ENCODE measurements around the gene EIF1AX. TPM values are rescaled to one million over a fixed set of nuclear protein-coding genes. Genes with fewer than 3 reads are reported as not detected.
"Not testable (repeated sequence)": the region's sequence is repeated elsewhere in the genome, so short reads cannot be mapped to it uniquely, and the experiment has no call there.

The EIF1AX gene
- total RNA-seq, 1 experiment from 2014 or later: 52.1 TPM

DNA sequence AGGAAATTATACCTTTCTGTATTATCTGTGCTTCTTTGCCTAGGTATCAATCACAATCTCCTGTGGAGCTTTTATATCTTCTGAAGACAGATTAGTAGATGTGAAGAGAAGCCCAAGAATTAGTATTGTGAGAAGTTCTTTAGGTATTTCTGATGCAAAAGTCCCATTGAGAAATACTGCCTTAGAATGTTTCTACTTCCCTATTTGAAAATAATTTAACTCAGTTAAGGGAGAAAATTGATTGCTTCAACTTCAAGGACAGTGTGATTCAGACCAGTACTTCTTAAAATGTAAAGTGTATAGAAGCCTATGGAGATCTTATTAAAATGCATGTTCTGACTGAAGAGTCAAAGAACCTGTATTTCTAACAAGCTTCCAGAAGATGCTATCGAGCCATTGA lies 9.0 kb downstream of the EIF1AX start:
- DNase-seq (ENCODE audit: low read depth, low spot score): no peak
- in situ Hi-C loops (cut with HindIII; ENCODE audit: low pct_unique_long_range_greater_than_20kb, low sequenced_read_pairs): no loop called here

DNA sequence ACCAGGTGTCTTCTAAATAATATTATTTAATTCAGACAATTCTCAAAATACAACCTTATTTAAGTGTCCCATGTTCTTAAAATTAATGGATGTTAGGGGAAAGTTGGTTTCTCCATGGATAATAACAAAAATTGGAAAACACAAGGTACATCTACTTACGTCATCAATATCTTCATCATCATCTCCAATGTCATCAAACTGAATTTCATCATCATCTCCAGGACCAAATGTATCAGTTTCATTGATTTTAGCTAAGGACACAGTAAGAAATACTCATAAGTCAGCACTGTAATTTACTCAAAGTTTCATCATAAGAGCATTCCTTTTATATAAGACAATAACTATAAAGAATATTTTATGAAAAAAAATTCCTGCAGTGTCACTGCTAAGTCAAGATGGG lies 11.3 kb downstream of the EIF1AX start:
- no peak for DNase-seq (ENCODE audit: low read depth, low spot score)
- in situ Hi-C loops (cut with HindIII; ENCODE audit: low pct_unique_long_range_greater_than_20kb, low sequenced_read_pairs): no loop called here

DNA sequence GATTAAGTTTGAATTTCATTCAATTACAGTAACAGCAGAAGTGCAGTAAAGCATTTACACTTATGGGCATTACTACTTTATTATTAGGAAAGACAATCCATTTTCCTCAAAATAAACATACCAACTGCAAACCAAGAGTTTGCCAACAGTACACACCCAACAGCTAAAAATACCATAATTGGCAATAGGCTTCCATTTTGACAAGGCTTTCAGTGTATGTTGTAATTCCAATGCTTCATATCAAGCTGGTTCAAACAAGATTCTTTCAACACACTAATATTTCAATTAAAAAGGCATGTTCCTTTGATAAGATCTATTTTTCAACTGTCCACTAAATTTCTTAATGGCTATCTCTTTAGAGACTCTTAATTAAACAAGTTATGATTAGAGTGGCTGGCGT lies 12.1 kb downstream of the EIF1AX start:
- in situ Hi-C loops (cut with HindIII; ENCODE audit: low pct_unique_long_range_greater_than_20kb, low sequenced_read_pairs): no loop called here
- DNase-seq (ENCODE audit: low read depth, low spot score): no peak

DNA sequence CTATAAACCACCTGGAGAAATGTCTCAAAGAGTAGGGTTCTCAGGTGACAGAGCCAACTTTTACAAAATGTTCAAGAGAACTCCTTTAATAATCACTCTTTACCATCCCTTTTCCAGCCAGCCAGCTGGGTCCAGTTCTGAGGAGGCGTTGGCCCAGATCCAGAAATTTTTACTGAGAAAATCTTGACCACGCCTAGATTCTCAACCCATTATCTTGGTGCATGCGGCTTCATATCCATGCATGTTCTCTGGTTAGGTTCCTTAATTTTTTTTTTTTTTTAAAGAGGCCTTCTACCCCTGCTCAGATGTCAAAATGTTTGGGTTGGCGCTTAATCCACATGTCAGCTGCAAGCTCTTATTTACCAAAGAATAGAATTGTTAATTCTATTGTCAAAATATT lies 13.0 kb downstream of the EIF1AX start:
- in situ Hi-C loops (cut with HindIII; ENCODE audit: low pct_unique_long_range_greater_than_20kb, low sequenced_read_pairs): no loop called here
- no peak for DNase-seq (ENCODE audit: low read depth, low spot score)

DNA sequence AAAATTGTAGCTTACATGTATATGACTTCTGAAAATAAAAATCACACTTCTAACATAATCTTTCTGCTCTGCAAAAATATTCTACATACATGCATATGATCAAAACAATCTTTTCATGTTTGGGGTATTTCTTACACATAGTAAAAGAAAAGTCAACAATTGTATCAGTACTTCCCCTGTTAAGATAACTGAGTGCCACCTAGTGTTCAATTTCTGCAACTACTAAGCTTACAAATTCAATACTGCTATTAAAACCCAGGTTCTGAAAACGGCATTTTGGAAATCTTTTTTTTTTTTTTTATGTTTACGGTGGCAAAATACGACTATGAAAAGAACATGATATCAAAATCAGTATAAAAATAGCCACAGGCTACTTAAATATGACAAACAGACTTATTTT lies 14.2 kb downstream of the EIF1AX start:
- in situ Hi-C loops (cut with HindIII; ENCODE audit: low pct_unique_long_range_greater_than_20kb, low sequenced_read_pairs); DNase-seq (ENCODE audit: low read depth, low spot score): not testable (repeated sequence)

DNA sequence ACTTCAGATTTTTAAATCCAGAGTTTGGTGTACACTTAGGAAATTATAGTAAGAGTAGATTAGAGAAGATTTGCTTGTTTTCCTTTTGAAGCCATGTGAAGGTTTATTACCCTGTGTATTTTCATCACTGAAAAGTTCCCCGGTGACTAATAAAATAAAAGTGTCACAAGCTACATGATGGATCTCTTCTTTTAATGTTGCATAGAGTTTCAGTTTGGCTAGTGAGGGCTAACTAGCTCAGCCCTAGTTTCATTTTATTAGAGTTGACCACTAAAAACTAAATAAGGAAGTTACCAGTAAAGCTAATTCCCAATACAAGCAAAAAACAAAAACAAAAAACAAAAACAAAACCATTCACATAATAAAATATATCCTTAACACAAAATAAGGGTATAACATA lies 14.8 kb downstream of the EIF1AX start:
- in situ Hi-C loops (cut with HindIII; ENCODE audit: low pct_unique_long_range_greater_than_20kb, low sequenced_read_pairs); DNase-seq (ENCODE audit: low read depth, low spot score): not testable (repeated sequence)

DNA sequence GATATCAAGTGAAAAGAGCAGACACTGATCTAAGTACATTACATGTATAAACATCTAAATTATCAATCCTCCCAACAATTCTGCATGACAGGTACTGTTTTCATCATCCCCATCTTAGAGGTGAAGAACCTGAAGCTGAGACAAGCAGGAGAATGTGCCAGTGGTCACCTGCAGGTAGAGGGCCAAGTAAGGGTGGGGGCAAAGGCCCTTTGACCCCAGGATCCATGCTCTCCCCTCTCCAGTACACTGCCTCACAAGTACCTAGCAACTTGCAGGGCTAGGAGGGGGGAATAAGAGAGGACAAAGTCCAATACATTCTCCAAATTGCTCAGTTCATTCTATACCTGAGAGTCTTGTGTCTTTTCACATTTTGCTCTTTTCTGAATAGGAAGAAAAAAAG lies 16.7 kb downstream of the EIF1AX start:
- DNase-seq (ENCODE audit: low read depth, low spot score): no peak
- in situ Hi-C loops (cut with HindIII; ENCODE audit: low pct_unique_long_range_greater_than_20kb, low sequenced_read_pairs): no loop called here

DNA sequence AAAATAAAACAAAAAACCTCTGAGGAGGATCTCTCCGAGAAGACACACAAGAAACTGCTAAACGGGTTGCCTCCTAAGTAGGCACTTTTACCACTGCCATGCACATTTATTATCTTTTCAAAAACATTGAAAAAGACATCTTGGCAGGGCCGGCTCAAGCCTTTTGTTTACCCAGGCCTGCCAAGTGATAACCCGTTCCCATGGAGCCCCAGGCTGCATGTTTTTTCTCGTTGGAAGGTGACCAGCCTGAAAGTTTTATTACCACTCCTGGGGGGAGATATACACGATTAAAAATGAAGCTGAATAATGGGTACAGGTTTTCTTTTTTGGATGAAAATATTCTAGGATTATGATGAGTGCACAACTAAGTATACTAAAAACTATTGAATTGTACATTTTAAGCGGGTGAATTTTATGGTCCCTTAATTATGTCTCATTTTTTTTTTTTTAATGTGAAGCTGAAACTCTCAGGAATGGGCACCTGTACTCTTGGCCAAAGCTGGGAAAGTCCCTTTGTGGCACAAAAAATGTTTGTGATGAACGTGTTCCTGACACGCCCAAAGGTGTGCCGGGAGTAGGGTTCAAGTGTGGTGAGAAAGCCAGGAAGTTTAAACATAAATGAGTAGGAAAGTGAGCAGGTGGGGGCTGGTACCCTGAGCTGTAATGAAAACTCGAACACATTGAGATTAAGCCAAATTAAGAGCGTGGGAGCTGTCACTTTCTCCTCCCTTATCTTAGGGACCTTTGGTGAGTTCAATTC lies 23.4 kb downstream of the EIF1AX start:
- no peak for DNase-seq (ENCODE audit: low read depth, low spot score)
- in situ Hi-C loops (cut with HindIII; ENCODE audit: low pct_unique_long_range_greater_than_20kb, low sequenced_read_pairs): no loop called here

DNA sequence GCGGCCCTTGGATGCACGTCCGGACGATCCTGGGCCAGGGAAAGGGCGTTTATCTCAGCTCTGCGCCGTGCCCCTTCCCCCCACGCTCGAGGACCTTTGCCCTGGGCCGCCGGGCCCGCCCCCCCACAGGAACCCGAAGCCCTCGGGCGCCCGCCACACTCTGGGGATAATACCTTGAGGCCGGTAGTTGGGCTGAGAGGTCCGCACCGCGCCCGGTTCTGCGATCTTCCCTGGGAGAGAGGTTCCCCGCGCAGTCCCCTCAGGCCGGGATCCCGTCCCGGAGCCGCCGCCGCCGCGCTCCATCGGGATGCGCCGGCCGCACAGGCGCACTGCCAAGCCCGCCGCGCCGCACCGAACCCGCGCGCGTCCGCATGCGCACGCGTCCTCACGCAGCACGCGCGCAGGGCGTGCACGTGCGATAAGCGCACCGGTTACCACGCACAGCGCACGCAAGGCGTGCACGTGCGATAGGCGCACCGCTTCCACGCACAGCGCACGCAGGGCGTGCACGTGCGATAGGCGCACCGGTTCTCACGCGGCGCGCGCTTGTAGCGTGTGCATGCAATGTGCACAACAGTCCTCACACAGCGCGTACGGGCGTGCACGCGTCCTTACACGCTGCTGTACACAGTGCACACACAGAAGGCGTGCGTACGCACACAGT lies 24.9 kb downstream of the EIF1AX start, which contains the start of gene MAP7D2:
TSS of gene MAP7D2 (minus strand) at position 331 of the 664 bp plus-strand sequence. CDS start at position 303, 28 bp downstream.
- no peak for DNase-seq (ENCODE audit: low read depth, low spot score)
- in situ Hi-C loops (cut with HindIII; ENCODE audit: low pct_unique_long_range_greater_than_20kb, low sequenced_read_pairs): no loop called here

DNA sequence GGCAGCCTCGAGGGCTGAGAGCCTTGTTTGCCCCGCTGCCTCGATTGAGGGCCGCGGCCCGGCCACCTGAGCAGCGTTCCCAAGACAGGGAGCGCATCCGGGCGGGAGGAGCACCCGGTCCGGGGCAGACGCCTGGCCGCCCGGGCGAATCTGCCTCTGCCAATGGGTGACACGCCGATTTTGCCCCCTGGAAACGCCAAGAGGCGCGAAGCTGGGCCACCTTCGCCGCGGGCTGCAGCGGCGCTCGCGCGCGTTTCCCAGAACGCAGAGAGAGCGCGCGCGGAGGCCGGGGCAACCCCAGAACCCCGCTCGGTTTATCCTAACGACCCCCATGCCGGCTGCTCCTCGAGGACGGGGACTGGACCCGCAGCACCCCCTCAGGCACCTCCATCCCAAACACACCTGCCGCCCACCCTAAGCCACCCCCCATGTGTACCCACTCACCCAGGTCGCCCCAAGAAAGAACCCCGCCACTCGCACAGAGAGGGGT lies 25.5 kb downstream of the EIF1AX start:
- in situ Hi-C loops (cut with HindIII; ENCODE audit: low pct_unique_long_range_greater_than_20kb, low sequenced_read_pairs): no loop called here
- DNase-seq (ENCODE audit: low read depth, low spot score): no peak

DNA sequence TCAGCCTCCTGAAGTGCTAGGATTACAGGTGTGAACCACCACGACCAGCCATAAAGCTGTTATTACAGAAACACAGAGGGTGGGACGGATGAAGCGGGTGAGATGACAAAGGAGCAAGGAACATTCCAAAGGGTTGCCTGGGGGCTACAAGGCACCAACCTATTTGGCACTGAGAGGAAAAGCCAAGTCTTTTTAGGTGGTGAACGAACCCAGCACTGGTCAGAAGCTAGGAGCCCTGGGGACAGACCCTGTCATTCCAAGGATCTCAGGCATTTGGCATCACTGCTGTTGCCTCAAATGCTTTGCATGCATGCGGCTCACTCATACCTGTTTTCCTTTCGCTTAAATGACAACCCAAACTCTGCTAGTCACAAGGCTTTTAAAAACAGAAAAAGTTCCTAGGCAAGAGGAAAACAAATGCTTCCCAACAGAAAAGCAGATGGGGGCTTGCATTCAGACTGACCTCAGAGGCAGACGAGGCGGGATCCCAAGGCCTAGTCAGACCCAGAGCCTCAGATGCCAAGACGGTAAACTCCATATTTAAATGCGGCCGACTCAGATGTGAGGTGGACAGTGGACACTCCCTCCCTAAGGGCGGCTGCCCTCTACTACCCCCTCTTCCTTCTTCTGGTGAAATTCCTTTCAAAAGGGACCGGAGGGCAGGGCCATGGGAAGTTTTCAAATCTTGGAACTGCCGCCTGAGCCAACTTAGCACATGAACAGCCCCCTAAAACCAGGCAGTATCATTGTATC lies 29.4 kb downstream of the EIF1AX start:
- in situ Hi-C loops (cut with HindIII; ENCODE audit: low pct_unique_long_range_greater_than_20kb, low sequenced_read_pairs): no loop called here
- no peak for DNase-seq (ENCODE audit: low read depth, low spot score)

DNA sequence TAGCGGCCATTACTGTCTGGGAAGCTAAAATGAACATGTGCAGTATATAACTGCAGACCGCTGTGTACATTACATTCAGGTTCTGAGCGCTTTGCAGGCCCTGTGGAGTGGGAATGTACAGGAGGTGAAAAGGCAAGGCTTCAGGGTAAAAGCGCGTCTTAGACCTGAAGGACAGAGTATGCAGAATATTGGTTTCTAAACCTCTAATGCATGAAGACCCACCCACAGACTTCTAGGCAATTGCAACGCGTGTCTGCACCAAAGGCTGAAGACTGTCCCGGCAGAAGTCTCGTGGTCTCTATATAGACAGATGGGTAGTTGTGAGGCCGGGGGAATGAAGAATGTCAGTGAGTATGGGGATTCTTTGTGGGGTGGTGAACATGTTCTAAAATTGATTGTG lies 30.4 kb downstream of the EIF1AX start:
- in situ Hi-C loops (cut with HindIII; ENCODE audit: low pct_unique_long_range_greater_than_20kb, low sequenced_read_pairs): no loop called here
- no peak for DNase-seq (ENCODE audit: low read depth, low spot score)

DNA sequence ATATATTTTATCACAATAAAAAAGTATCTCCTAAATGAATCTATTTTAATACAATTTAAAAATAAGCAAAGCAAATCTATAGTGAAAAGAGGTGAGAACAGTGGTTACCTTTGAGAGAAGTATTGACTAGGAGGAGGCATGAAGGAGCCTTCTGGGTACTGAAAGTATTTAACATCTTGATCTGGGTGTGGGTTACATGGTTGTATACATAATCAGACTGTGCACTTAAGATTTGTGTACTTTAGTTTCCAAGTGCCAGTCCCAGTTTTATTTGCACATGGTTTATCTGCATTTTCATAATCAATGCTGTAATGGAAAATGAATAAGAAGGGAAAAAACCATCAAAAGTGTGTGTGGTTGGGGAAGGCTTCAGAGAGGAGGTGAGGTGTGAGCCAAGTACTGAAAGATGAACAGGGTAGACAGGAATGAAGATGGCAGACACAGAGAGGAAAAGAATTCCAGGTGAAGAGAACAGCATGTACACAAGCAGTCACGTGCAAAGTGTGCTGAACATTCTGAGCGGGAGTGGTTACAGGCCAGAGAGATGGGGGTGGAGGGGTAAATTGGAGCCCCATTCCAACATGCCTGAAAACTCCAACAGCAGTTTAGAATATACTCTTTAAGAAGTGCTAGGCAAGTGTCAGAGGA lies 39.6 kb downstream of the EIF1AX start:
- in situ Hi-C loops (cut with HindIII; ENCODE audit: low pct_unique_long_range_greater_than_20kb, low sequenced_read_pairs): no loop called here

DNA sequence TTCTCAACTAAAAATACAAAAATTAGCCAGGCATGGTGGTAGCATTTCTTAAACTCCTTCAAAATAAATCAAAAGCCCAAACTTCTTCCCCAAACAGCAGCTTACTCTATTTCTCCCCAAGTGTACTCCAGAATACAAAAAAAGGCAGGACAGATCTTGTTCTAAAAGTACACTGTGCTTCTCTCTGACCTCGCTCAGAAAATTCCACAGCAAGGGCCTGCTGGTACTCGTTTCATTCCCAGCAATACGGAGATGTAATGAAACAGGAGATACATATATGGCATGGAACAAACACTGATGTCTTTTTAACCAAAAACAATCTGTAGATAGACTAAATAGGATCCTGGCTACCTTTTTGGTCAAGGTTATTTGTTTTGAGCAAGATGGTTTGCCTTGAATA lies 50.1 kb downstream of the EIF1AX start:
- no peak for DNase-seq (ENCODE audit: low read depth, low spot score)
- in situ Hi-C loops (cut with HindIII; ENCODE audit: low pct_unique_long_range_greater_than_20kb, low sequenced_read_pairs): no loop called here

More for the DNA sequence above, 39.6 kb downstream of the EIF1AX start:
- DNase-seq (ENCODE audit: low read depth, low spot score): no peak

DNA sequence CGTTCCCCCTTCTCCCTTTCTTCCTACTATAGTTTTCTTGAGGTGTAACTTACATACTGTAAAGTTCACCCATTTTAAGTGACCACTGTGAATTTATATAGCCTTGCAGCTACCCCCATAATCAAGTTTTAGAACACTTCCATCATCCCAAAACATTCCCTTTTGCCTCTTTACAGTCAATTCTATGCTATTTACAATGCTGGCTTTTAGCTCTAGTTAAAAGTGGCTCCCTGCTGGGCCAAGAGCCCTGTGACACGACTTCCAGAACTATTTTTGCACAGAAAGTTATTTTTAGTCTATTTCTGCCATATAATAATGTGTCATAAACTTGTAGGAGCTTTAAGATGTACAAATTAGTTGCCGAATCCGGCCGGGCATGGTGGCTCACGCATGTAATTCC lies 51.8 kb downstream of the EIF1AX start:
- in situ Hi-C loops (cut with HindIII; ENCODE audit: low pct_unique_long_range_greater_than_20kb, low sequenced_read_pairs): no loop called here
- peak; percentile 2 for DNase-seq (ENCODE audit: low read depth, low spot score)

DNA sequence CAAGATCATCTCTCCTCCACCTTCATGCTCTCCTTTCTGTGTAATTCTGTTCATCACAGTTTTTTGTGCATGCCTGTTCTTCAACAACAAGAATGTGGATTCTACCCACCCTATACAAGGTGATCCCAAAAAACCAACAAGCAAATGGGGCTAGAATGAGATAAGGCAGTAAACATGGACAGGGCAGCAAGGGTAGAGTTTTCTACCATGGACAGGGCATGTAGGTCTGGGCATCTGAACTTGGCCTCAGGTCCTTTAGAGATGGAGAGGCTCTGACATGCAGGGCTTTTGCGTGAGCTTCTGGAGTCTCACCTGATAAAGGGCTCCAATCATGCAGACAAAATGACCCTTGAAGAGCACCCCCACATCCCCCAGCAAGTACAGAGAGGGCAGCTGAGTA lies 61.4 kb downstream of the EIF1AX start:
- in situ Hi-C loops (cut with HindIII; ENCODE audit: low pct_unique_long_range_greater_than_20kb, low sequenced_read_pairs): no loop called here
- no peak for DNase-seq (ENCODE audit: low read depth, low spot score)
